DMS53 treated with DMSO at 0.1 percent for 48 hours (cell line): Measurements from ENCODE around the gene MYCN.

Experiments
- DNase-seq: peaks from one replicate; lab custom pipeline; 2025; ENCODE audit not compliant: unreplicated experiment; lab: John Stamatoyannopoulos, UW

MYCN gene

GRCh38 chr2:15992457-15993231 is 52.3 kb downstream of the MYCN start:
- DNase-seq, result no peak

DNA sequence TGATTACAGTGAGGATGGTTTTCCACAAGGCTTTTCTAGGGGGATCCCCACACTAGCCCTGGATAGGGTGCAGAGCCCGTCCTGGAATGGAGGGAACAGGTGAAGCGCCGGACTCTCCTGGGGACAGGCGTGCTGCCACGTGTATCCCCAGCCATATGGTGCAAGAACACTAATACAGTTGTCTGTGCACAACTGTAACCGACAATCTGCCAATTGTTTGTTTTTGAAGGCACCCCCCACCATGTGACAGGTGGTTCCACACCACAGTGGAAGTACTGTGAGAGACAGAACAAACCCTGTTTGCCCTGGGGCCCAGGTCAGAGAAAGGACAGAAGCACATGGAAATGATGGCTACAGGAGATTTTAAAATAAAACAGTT is 52.9 kb downstream of the MYCN start:
- DNase-seq, result no peak

- DNase-seq, result no peak
Observed at GRCh38 chr2:15993666-15994065, 53.3 kb downstream of the MYCN start.

- no peak for DNase-seq
Observed at GRCh38 chr2:15995603-15996002, 55.3 kb downstream of the MYCN start.
